Rectal smooth muscle tissue (tissue), 1 donor: ENCODE data around the gene GRPR.

Experiments used
- H3K27ac ChIP-seq: one replicate; pipeline ENCODE4 v1.7.0; 2013; ENCODE audit warnings: low read depth, low read length, inconsistent platforms
- H3K27me3 ChIP-seq: one replicate; pipeline ENCODE4 v1.7.0; 2013; ENCODE audit warnings: low read length; ENCODE audit not compliant: control insufficient read depth, insufficient read depth
- H3K36me3 ChIP-seq: one replicate; pipeline ENCODE4 v1.7.0; 2013; ENCODE audit warnings: low read length; ENCODE audit not compliant: control insufficient read depth, insufficient read depth
- H3K4me1 ChIP-seq: one replicate; pipeline ENCODE4 v1.7.0; 2013; ENCODE audit warnings: low read length; ENCODE audit not compliant: control insufficient read depth, insufficient read depth
- H3K4me3 ChIP-seq: one replicate; pipeline ENCODE4 v1.7.0; 2013; ENCODE audit warnings: low read length
- H3K9ac ChIP-seq: one replicate; pipeline ENCODE4 v1.7.0; 2013; ENCODE audit warnings: low read length

The GRPR gene

DNA sequence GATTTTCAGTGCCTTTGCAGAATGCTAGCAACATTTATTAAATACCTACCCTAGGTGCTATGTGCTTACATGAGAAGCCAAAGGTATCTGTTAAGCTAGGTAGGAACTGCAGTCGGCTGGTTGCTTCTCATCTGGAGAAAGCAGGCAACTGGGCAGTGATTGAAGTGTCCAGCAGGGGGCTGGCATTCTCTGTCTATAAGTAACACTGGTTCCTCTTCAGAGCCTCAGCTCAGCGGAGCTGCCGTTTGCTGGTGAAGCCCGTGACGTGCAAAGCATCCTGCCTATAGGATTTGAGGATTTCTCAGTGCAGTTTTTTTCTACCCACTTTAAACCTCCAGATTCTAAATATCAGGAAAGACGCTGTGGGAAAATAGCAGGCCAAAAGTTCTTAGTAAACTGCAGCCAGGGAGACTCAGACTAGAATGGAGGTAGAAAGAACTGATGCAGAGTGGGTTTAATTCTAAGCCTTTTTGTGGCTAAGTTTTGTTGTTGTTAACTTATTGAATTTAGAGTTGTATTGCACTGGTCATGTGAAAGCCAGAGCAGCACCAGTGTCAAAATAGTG is at the start of gene GRPR:
TSS of gene GRPR (plus strand) at position 344 of the 565 bp plus-strand sequence. CDS start 389 bp downstream, outside the sequence.
- Histone ChIP-seq H3K4me3 (no peak within 1 kb of the TSS), H3K4me1 (no peaks in the 10 kb centered on the region), H3K27me3 (no peaks in the 10 kb centered on the region), H3K9ac (no peak within 1 kb of the TSS), H3K27ac (no peak within 1 kb of the TSS), H3K36me3 (no peaks in the 10 kb centered on the region)

DNA sequence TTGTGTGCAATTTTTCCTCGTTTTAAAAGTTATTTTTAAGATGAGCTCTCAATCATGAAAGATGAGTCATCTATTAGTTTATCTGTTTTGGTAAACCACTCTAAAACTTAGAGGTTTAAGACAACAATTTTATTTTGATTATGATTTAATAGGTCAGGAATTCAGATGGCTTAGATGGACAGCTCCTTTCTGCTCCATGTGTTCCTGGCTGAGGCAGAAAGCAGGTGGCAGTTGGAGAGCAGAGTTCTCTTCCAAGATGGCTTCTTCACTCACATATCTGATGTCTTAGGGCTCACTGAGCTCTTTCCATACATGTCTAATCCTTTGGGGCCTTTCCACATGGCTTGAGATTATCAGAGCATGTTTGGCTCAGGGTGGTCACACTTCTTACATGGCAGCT is 48.3 kb upstream of the GRPR start:
- no peaks in the 10 kb centered on the region for H3K36me3 ChIP-seq
- H3K27ac ChIP-seq = no peak overlapping the region
- H3K4me3 ChIP-seq = no peak overlapping the region
- H3K27me3 ChIP-seq = no peaks in the 10 kb centered on the region
- H3K9ac ChIP-seq = no peak overlapping the region
- no peaks in the 10 kb centered on the region for H3K4me1 ChIP-seq

DNA sequence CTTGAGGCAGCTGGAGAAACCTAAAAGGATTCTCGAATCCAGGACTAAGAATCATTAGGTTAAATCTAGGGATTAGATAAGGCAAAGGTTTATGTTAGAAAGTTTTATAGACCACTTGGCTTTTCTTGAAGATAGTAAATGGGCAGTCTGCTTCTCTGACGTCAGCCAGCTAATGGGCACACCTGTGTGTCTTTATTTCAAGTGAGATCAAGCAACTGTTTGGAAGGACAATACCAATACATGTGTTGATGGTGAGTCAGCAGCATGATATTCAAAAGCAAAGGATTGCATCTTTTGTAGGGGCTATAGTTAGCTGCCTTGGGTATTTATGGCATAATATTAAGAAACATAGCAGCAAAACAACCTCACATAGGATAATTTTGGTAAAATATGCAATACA is 46.5 kb upstream of the GRPR start:
- Histone ChIP-seq H3K27me3 (no peaks in the 10 kb centered on the region), H3K9ac (no peak overlapping the region), H3K27ac (no peak overlapping the region), H3K4me1 (no peaks in the 10 kb centered on the region), H3K4me3 (no peak overlapping the region), H3K36me3 (no peaks in the 10 kb centered on the region)

DNA sequence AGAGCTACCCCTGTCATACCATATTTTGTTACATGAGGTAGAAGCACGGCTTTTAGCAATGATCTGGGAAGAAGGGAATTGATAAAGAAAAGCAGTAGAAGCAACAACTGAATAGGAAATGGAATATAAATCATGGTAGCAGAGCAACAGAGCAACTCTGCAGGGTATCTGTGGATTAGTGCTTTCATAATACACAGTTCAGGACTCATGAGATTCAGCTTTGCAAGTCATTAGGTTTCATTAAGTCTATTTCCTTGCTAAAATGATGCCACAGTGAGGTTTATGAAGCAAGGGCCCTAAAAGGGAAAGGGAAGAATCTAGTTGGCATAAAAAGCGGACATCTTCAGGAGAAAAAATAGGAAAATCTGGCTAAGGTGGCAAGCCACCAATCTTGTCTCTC is 45.6 kb upstream of the GRPR start:
- no peak overlapping the region for H3K4me3 ChIP-seq
- H3K9ac ChIP-seq = no peak overlapping the region
- H3K27me3 ChIP-seq = no peaks in the 10 kb centered on the region
- no peaks in the 10 kb centered on the region for H3K4me1 ChIP-seq
- H3K36me3 ChIP-seq = no peaks in the 10 kb centered on the region
- no peak overlapping the region for H3K27ac ChIP-seq

DNA sequence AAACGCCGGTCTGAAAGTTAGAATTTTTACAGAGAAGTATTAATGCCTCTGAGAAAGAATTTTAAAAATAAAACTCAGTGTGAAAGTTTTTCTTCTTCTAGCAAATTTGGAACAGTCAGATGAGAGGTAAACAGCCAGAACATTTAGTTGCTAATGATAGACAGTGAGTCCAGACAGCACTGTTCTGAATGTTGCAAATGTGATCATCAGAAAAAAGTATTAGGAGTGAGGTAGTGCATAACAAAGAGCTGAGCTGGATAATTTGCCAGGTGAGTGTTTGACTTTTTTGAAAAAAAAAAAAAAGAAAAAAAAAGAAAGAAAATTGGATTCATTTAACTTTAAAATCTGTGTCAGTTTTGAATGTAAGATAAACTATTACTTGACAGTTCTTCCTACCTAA is 42.0 kb upstream of the GRPR start:
- no peak overlapping the region for H3K27ac ChIP-seq
- no peaks in the 10 kb centered on the region for H3K27me3 ChIP-seq
- H3K4me1 ChIP-seq = no peaks in the 10 kb centered on the region
- H3K4me3 ChIP-seq = no peak overlapping the region
- no peaks in the 10 kb centered on the region for H3K36me3 ChIP-seq
- no peak overlapping the region for H3K9ac ChIP-seq

DNA sequence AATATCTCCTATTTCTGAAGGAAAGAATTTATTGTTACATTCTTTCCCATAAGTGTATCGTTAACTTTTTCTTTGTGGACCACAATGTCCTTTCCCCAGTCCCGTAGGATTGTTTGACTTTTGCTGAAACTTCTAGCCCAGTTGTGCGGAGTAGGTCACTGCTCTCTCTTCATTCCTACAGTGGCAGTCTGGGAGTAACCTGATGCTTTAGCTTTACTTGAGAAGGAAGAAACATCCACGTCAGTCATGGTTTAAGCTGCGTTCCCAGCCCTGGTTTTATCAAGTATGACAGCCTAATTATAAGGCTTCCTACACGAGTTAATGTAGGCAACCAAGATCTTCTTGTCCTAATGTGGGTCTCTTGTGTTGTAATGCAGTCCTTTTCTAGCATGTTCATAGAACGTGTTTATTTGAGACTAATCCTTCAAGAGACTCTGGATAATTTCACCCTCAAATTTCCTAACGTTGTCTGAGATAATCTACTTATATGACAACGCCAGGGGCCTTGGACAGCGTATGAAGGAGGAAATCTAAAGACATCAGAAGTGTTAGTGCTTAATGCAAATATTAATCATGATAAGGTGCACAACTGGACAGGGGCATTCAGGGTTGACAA is 40.8 kb upstream of the GRPR start:
- Histone ChIP-seq H3K9ac (no peak overlapping the region), H3K36me3 (no peaks in the 10 kb centered on the region), H3K4me3 (no peak overlapping the region), H3K27ac (no peak overlapping the region), H3K27me3 (no peaks in the 10 kb centered on the region), H3K4me1 (no peaks in the 10 kb centered on the region)

DNA sequence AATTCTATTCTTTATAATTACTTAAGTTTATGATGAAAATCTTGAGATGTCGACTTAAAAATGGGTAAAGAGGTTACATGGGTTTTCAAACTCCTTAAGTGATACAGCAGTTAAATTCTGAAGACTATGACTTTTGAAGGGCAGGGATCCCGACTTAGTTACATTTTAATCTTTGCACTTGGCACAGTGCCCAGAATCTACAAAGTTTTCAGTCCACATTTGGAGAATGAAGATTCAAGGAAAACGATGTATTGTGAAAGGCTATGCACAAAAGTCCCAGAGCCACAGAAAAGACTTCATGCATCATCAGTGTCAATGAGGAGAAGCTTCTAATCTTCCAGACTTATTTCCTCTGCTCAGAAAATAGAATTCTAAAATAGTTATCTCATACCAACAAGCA is 36.3 kb upstream of the GRPR start:
- H3K27me3 ChIP-seq = no peaks in the 10 kb centered on the region
- no peaks in the 10 kb centered on the region for H3K4me1 ChIP-seq
- no peak overlapping the region for H3K27ac ChIP-seq
- no peak overlapping the region for H3K4me3 ChIP-seq
- no peak overlapping the region for H3K9ac ChIP-seq
- no peaks in the 10 kb centered on the region for H3K36me3 ChIP-seq

DNA sequence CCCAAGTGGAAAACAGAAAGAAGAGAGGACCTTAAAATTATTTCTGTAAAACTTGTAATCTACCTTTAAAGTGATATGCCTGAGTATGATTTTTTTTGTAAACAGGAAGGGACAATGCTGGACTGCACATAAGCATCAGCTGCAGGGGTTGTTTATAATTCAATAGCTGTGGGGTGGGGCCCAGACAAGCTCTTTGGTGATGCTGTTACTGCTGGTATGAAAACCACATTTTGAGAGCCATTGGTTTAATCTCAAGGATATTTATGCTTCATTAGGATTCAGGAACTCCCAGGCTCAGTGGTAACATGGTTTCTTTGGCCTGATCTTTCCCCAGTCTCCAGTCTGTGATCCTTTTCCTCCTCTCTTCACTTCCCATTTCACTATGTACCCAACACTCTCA is 34.3 kb upstream of the GRPR start:
- Histone ChIP-seq H3K27ac (no peak overlapping the region), H3K27me3 (no peaks in the 10 kb centered on the region), H3K9ac (no peak overlapping the region), H3K4me3 (no peak overlapping the region), H3K4me1 (no peaks in the 10 kb centered on the region), H3K36me3 (no peaks in the 10 kb centered on the region)

DNA sequence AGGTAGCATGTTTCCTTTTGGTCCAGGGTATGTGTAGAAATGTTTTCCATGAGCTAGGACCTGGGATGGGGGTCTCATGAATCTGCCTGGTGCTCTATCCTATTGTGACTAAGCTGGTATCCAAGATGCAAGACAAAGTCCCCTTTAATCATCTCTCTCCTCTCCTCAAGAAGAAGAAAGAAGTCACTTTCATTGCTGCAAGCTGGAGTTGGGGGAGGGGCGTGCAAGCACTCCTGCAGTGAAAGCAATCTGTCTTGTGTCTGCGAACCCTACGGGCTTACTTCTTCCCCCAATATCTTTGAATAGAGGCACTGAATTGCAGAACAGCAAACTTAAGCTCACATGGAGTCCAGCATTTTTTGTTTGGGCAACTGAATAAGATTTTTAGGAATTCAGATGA is 27.2 kb upstream of the GRPR start:
- H3K4me3 ChIP-seq = no peak overlapping the region
- H3K27ac ChIP-seq = no peak overlapping the region
- no peaks in the 10 kb centered on the region for H3K4me1 ChIP-seq
- no peaks in the 10 kb centered on the region for H3K27me3 ChIP-seq
- no peak overlapping the region for H3K9ac ChIP-seq
- no peaks in the 10 kb centered on the region for H3K36me3 ChIP-seq

DNA sequence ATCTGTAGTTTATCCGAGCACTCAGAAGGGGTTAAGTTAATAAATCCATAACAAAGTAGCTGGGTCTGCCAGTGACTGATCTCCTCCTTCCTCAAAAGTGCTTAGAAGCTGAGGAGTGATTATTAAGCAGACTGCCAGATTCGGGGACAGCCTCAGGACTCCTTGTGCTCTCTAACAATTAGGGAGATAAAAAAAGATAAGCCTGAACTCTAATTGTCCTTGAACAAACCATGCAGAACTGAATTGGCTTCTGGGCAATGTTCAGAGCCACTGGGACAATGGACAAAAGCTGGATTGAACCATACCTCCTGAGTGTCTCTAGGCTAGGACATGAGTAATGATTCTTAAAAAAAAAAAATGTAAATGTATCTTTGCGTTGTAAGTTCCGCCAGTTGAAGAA is 22.7 kb upstream of the GRPR start:
- Histone ChIP-seq H3K27me3 (no peaks in the 10 kb centered on the region), H3K36me3 (no peaks in the 10 kb centered on the region)

DNA sequence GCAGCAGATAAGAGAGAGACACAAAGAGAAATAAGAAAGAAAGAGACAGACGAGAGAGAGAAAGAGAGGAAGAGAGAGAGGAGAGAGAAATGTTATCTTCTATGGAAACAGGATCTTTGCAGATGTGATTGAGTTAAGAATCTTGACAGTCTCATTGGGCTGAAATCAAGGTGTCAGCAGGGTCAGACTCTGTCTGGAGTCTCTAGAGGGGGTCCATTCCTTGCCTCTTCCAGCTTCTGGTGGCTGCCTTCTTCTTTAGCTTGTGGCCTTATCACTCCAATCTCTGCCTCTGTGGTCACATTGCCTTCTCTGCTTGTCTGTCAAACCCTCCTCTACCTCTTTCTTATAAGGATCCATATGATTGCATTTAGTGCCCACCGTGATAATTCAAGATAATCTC is 21.8 kb upstream of the GRPR start:
- Histone ChIP-seq H3K9ac (no peak overlapping the region), H3K36me3 (no peaks in the 10 kb centered on the region), H3K27me3 (no peaks in the 10 kb centered on the region), H3K4me3 (no peak overlapping the region), H3K4me1 (no peaks in the 10 kb centered on the region), H3K27ac (no peak overlapping the region)

More for the DNA sequence above, 22.7 kb upstream of the GRPR start:
- Histone ChIP-seq H3K4me3 (no peak overlapping the region), H3K27ac (no peak overlapping the region), H3K9ac (no peak overlapping the region), H3K4me1 (no peaks in the 10 kb centered on the region)

DNA sequence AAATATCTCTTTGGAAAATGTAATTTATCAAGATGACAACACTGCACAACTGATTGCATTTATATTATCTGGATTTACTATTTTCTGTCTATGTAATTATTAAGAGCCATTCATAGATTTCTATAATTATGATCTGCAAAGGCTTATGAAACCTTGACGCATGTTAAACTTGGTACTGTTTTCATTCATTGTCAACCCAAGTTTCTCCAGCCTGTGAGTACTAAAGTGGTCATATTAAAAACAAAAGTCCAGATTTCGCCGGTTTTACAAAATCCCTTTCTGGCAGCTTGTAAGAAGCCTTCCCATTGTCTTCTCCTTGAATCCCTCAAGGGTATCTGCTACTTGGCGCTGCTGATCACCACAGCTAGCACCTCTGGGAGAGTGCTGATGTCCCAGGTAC is 19.7 kb upstream of the GRPR start:
- H3K27ac ChIP-seq = no peak overlapping the region
- no peaks in the 10 kb centered on the region for H3K27me3 ChIP-seq
- H3K4me3 ChIP-seq = no peak overlapping the region
- no peak overlapping the region for H3K9ac ChIP-seq
- no peaks in the 10 kb centered on the region for H3K36me3 ChIP-seq
- H3K4me1 ChIP-seq = no peaks in the 10 kb centered on the region

DNA sequence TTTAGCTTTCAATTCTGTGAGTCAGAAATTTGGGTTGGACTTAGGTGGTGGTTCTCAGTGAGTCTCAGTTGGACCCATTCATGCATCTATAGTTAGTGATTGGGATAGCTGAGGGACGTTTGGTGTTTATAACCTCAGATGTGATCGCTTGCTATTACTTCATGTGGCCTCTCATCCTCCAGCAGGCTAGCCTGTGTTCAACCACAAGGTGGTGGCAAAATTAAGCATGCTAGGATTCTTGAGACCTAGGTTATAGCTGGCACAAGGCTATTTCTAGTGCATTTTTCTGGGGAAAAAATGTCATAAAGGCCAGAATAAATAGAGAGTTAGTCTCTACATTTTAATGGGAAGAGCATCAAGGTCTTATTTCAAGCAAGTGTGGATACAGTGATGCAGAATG is 10.9 kb upstream of the GRPR start:
- no peaks in the 10 kb centered on the region for H3K27me3 ChIP-seq
- no peaks in the 10 kb centered on the region for H3K36me3 ChIP-seq
- no peak overlapping the region for H3K27ac ChIP-seq
- no peaks in the 10 kb centered on the region for H3K4me1 ChIP-seq
- H3K9ac ChIP-seq = no peak overlapping the region
- no peak overlapping the region for H3K4me3 ChIP-seq
